Spleen (tissue), 11 donors: ENCODE data around the gene TTC34. TPM values are rescaled to one million over a fixed set of nuclear protein-coding genes. Genes with fewer than 3 reads are reported as not detected.

Source experiments
- DNase-seq: peaks from one replicate; pipeline ENCODE4 v3.0.0-alpha.2; 2020
- H3K27ac ChIP-seq, 8 donors: fragments of 200-600 bp; sonication (generic) in 7 of 8; 1 replicate in 4 of 8; 2 replicates in 4 of 8; pipeline versions ENCODE4 v1.5.0 to v1.8.0; 2016 to 2021; ENCODE audit warnings: inconsistent platforms in 4 of 8, mild to moderate bottlenecking in 4 of 8, moderate library complexity in 1 of 8
- H3K27me3 ChIP-seq, 7 donors: fragments of 200-600 bp; sonication (generic) in 6 of 7; replicated peaks in 1 of 7; 1 replicate in 4 of 7; 2 replicates in 3 of 7; pipeline versions ENCODE4 v1.5.0 to v1.8.0; 2016 to 2021; ENCODE audit warnings: inconsistent platforms in 3 of 7, mild to moderate bottlenecking in 1 of 7
- H3K36me3 ChIP-seq, 6 donors: fragments of 200-600 bp; sonication (generic) in 5 of 6; 1 replicate in 4 of 6; 2 replicates in 2 of 6; pipeline versions ENCODE4 v1.5.0 to v1.8.0; 2016 to 2021; ENCODE audit warnings: inconsistent platforms in 2 of 6
- H3K4me1 ChIP-seq, 6 donors: fragments of 200-600 bp; sonication (generic) in 5 of 6; 1 replicate in 3 of 6; 2 replicates in 3 of 6; pipeline versions ENCODE4 v1.5.0 to v1.8.0; 2016 to 2021; ENCODE audit warnings: inconsistent platforms in 3 of 6
- H3K4me3 ChIP-seq, 8 donors: fragments of 200-600 bp; sonication (generic) in 7 of 8; 1 replicate in 4 of 8; 2 replicates in 4 of 8; pipeline versions ENCODE4 v1.5.0 to v1.8.0; 2016 to 2021; ENCODE audit warnings: inconsistent platforms in 4 of 8, mild to moderate bottlenecking in 4 of 8, moderate library complexity in 2 of 8
- H3K9me3 ChIP-seq, 8 donors: fragments of 200-600 bp; sonication (generic) in 7 of 8; 1 replicate in 4 of 8; 2 replicates in 4 of 8; pipeline versions ENCODE4 v1.5.0 to v1.8.0; 2016 to 2021; ENCODE audit warnings: inconsistent platforms in 4 of 8
- POLR2A ChIP-seq, 3 donors: fragments of 450-650 bp; IDR thresholded peaks; one replicate each; pipeline ENCODE4 v1.5.1; 2017; ENCODE audit warnings: antibody characterized with exemption in 3 of 3, mild to moderate bottlenecking in 1 of 3
- POLR2AphosphoS5 ChIP-seq, 3 donors: sonication (generic); formaldehyde crosslinking; IDR thresholded peaks; one replicate each; pipeline ENCODE4 v1.5.1; 2017; ENCODE audit warnings: antibody characterized with exemption in 3 of 3
- WGBS, 5 donors: extraction: QIAGEN DNeasy Blood & Tissue Kit in 3 of 5; methylation state at CpG; one replicate each; pipeline versions ENCODE4 v1.1.5 to v1.1.7; 2013 to 2018; 5-methylcytosine and 5-hydroxymethylcytosine counted together
- intact Hi-C: fragments of 100-400 bp; cut with DNase I; formaldehyde crosslinking; loops from one replicate; pipeline ENCODE4 v1.15.0; 2023; ENCODE audit warnings: low total_unique reads
- polyA plus RNA-seq, 3 donors: library from polyadenylated mRNA; stranded (reverse); fragments of 200-250 nt; gene quantifications; one replicate each; pipeline ENCODE4 v1.2.1, GENCODE V29; 2013
- total RNA-seq, 7 donors: library from RNA; depleted of rRNA in 3 of 7; stranded (reverse); fragments of >200 nt in 3 of 7; fragmentation: NEBNext Ultra II Directional in 4 of 7; extraction: Animal tissue kit (Norgen Biotek cat#: 25700) in 4 of 7; gene quantifications; one replicate each; pipeline versions ENCODE4 v1.1.0 to v1.2.1, GENCODE V29; 2016 to 2021
- TF ChIP-seq, protein P1 (sequence below), 11 experiments: fragments of 200-600 bp in 7 of 11; fragments of 450-650 bp in 4 of 11; sonication (generic) in 4 of 11; IDR thresholded peaks in 8 of 11; conservative IDR thresholded peaks in 3 of 11; 1 replicate in 7 of 11; 2 replicates in 4 of 11; pipeline versions ENCODE4 v1.4.0 to v1.8.0; 2016 to 2021; ENCODE audit warnings: antibody characterized with exemption in 11 of 11, inconsistent platforms in 4 of 11, mild to moderate bottlenecking in 1 of 11
- donor health status: healthy with polysubstance abuse.
- donor health status: DM: no; HTN: no; CAD: no; lungs with moderate emphysema.
- donor health status: DM: no; HTN: no; CAD: no.
- donor health status: Bipolar disorder and iron deficiency.
- donor health status: healthy.
- donor health status: DM: no; HTN: no; CAD: no.
- donor health status: DM: yes; HTN: yes; CAD: no.

The TTC34 gene
- total and polyA plus RNA-seq, 10 donors, result 0.09 to 2.8 (median 1.4) TPM

DNA sequence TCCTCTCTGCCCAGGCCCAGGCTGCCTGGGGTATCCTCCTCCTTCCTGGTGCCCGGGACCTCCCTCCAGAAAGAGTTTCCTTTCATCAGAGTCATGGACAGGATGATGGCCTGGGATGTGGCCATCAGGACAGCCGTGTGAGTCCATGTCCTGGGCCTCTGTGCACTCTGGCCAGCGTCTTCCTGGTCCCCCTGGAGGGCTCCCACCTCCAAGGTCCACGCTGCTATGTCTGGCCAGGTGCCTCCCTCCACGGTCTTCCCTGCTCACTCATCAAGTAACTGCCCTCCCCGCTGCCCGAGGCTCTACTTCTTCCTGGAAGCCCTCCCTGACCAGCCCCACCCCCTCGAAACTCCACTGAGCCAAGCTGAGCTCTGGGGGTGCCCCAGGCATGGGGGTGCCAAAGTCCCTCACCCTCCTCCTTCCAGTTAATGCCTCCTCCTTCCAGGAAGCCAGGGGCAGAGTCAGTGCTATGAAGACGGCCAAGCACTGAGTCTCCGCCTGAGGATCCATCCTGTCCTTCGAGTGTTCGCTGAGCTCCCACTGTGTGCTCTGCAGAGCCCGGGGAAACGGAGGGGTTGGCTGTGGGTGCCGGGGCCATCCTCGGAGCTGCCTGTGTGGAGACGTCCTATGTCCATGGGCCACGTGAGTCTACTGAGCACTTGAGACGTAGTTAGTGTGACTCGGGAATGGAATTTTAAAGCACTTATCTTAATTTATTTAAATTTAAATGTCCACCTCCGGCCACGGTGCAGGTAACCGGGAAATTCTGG lies 28.5 kb upstream of the TTC34 start:
- 73 to 87% (median 81%) methylated on average over 19 to 23 of the region's 23 CpGs for WGBS, 5 donors
- Histone ChIP-seq H3K4me3 (no peak overlapping the region), H3K27me3 (peaks cover 0 to 53% (median 0%) of the 10 kb centered on the region in 7 donors), H3K9me3 (peaks cover 0 to 24% (median 21%) of the 10 kb centered on the region in 8 donors), H3K36me3 (no peaks in the 10 kb centered on the region), H3K4me1 (no peaks in the 10 kb centered on the region), H3K27ac (no peak overlapping the region)
- TF ChIP-seq, protein P1, sequence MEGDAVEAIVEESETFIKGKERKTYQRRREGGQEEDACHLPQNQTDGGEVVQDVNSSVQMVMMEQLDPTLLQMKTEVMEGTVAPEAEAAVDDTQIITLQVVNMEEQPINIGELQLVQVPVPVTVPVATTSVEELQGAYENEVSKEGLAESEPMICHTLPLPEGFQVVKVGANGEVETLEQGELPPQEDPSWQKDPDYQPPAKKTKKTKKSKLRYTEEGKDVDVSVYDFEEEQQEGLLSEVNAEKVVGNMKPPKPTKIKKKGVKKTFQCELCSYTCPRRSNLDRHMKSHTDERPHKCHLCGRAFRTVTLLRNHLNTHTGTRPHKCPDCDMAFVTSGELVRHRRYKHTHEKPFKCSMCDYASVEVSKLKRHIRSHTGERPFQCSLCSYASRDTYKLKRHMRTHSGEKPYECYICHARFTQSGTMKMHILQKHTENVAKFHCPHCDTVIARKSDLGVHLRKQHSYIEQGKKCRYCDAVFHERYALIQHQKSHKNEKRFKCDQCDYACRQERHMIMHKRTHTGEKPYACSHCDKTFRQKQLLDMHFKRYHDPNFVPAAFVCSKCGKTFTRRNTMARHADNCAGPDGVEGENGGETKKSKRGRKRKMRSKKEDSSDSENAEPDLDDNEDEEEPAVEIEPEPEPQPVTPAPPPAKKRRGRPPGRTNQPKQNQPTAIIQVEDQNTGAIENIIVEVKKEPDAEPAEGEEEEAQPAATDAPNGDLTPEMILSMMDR (IDR thresholded peaks at IDR 0.05 in 8 of 11, conservative IDR thresholded peaks at IDR 0.05 in 3 of 11), result no peak
- TF ChIP-seq POLR2AphosphoS5 (IDR thresholded peaks at IDR 0.05) (no peak), POLR2A (IDR thresholded peaks at IDR 0.05) (no peak)
- intact Hi-C loops, result no loop called here
- no peak for DNase-seq

DNA sequence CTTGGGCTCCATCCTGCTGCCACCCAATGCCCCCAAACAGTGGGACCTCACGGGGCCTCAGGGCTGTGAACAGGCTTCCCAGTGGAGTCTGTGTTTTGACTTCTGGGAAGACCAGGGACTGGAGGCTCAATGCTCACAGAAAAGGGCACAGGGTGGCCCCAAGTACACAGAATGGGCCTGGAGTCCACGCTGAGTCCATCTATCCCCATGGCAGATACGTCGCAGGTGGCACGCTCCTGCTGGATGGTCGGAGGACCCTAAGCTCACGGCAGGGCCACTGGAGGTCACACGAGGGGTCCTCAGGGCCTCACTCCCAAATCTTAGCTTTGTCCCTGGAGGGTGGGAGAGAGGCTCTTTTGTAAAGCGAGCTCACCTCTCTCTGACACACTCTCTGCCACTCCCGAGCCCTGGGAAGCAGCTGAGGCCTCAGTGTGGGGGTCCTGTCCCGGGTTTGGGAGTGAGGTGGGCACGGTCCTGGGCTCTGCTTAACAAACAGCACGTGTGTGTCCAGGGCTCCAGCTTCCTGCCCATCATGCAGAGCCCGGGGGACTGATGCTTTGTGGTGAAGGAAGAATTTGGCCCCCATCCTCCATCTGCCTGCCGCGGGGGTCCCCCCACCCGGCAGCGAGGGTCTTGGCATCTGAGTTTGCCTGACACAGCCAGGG lies 27.2 kb upstream of the TTC34 start:
- Histone ChIP-seq H3K36me3 (no peaks in the 10 kb centered on the region), H3K4me3 (no peak overlapping the region), H3K27me3 (peaks cover 0 to 51% (median 0%) of the 10 kb centered on the region in 7 donors), H3K9me3 (peaks cover 0 to 24% (median 21%) of the 10 kb centered on the region in 8 donors), H3K4me1 (no peaks in the 10 kb centered on the region), H3K27ac (no peak overlapping the region)
- intact Hi-C loops, result no loop called here
- WGBS, 5 donors, result 81 to 94% (median 86%) methylated on average over 7 to 18 of the region's 18 CpGs
- TF ChIP-seq POLR2A (IDR thresholded peaks at IDR 0.05) (no peak), POLR2AphosphoS5 (IDR thresholded peaks at IDR 0.05) (no peak)
- TF ChIP-seq, protein P1 (IDR thresholded peaks at IDR 0.05 in 8 of 11, conservative IDR thresholded peaks at IDR 0.05 in 3 of 11), result no peak
- DNase-seq, result no peak

DNA sequence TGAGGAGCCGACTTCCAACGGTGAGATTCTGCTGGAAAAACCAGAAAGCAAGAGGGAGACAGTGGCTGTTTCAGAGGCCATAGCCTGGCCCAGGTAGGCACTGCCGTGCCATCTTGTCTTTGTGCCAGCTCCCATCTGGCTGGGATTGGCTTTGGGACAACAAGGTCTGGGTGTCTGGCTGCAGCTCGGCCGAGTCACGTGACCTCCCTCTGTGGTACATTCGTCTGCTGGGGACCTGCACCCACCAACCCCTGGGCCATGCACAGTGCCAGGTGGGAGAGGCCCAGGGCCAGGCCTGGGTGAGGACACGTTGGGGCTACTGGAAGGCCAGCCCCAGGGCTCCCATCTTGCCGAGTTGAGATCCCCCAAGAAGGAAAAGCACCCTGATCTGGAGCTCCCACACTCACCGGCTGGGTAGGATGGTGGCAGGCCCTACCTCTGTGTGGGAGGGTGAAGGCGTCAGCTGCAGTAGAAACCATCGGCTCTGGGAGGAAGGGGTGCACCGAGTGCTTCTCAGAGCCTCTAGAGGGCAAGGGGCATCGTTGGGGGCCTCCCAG lies 25.3 kb upstream of the TTC34 start:
- H3K27me3 ChIP-seq, result peaks cover 0 to 56% (median 6%) of the 10 kb centered on the region in 7 donors
- peaks cover 0 to 4% (median 0%) of the 10 kb centered on the region in 6 donors for H3K4me1 ChIP-seq
- TF ChIP-seq POLR2AphosphoS5 (IDR thresholded peaks at IDR 0.05) (no peak), POLR2A (IDR thresholded peaks at IDR 0.05) (no peak)
- TF ChIP-seq, protein P1 (IDR thresholded peaks at IDR 0.05 in 8 of 11, conservative IDR thresholded peaks at IDR 0.05 in 3 of 11), result no peak
- no peak overlapping the region for H3K27ac ChIP-seq
- H3K9me3 ChIP-seq, result peaks cover 0 to 24% (median 21%) of the 10 kb centered on the region in 8 donors
- no peaks in the 10 kb centered on the region for H3K36me3 ChIP-seq
- WGBS, 5 donors, result 71 to 90% (median 80%) methylated on average over 11 to 14 of the region's 14 CpGs
- no peak overlapping the region for H3K4me3 ChIP-seq
- no peak for DNase-seq
- intact Hi-C loops, result no loop called here

- peaks cover 0 to 24% (median 21%) of the 10 kb centered on the region in 8 donors for H3K9me3 ChIP-seq
- H3K27ac ChIP-seq, result no peak overlapping the region
- DNase-seq, result no peak
- H3K4me1 ChIP-seq, result peaks cover 0 to 7% (median 0%) of the 10 kb centered on the region in 6 donors
- WGBS, 5 donors, result 86 to 90% (median 89%) methylated on average over 2 to 15 of the region's 15 CpGs
- H3K36me3 ChIP-seq, result no peaks in the 10 kb centered on the region
- no peak for TF ChIP-seq POLR2A (IDR thresholded peaks at IDR 0.05)
- TF ChIP-seq POLR2AphosphoS5 (IDR thresholded peaks at IDR 0.05), result no peak
- TF ChIP-seq, protein P1 (IDR thresholded peaks at IDR 0.05 in 8 of 11, conservative IDR thresholded peaks at IDR 0.05 in 3 of 11), result no peak
- peaks cover 0 to 56% (median 8%) of the 10 kb centered on the region in 7 donors for H3K27me3 ChIP-seq
- no peak overlapping the region for H3K4me3 ChIP-seq
- intact Hi-C loops, result no loop called here
These were observed 24.8 kb upstream of the TTC34 start for GRCh38 chr1:2826316-2826715.
